Measurements from ENCODE around the gene CDH13.

The CDH13 gene

GRCh38 chr16:83075956-83076355 is 449.2 kb downstream of the CDH13 start:
- no peak overlapping the region for H4K8ac ChIP-seq (ENCODE audit: low read depth, low read length)
- H3K27ac ChIP-seq (ENCODE audit: low read depth, low read length): no peak overlapping the region
- no peak overlapping the region for H3K4me2 ChIP-seq (ENCODE audit: low read length)
- no peak overlapping the region for H2BK120ac ChIP-seq (ENCODE audit: insufficient read depth, low read length, poor library complexity)
- H3K9ac ChIP-seq (ENCODE audit: low read length): no peak overlapping the region
- H3K9me3 ChIP-seq (ENCODE audit: insufficient read depth, low read depth, low read length): no peaks in the 10 kb centered on the region
- H2BK12ac ChIP-seq (ENCODE audit: low read length): no peak overlapping the region
- H3K4ac ChIP-seq (ENCODE audit: low read depth, low read length): no peak overlapping the region
- no peak overlapping the region for H3K23ac ChIP-seq (ENCODE audit: low read length)
- H3K27me3 ChIP-seq (ENCODE audit: insufficient read depth, low read length): no peaks in the 10 kb centered on the region
- no peak overlapping the region for H3K4me3 ChIP-seq (ENCODE audit: low read depth, low read length)
- no peak for DNase-seq
- H3K14ac ChIP-seq (ENCODE audit: low read length): no peak overlapping the region
- no peaks in the 10 kb centered on the region for H3K36me3 ChIP-seq (ENCODE audit: control insufficient read depth in 1 of 2, insufficient read depth in 2 of 2, low read length in 2 of 2)
- no peak overlapping the region for H4K91ac ChIP-seq (ENCODE audit: low read depth, low read length)
- no CpG with 5 or more reads among the region's 2 CpGs for WGBS (ENCODE audit: extremely low coverage, insufficient coverage, insufficient read length)
- no peak overlapping the region for H2AK5ac ChIP-seq (ENCODE audit: low read length)
- H3K18ac ChIP-seq (ENCODE audit: low read length): no peak overlapping the region
- peaks cover 0 to 3% of the 10 kb centered on the region in 2 experiments for H3K4me1 ChIP-seq (ENCODE audit: control insufficient read depth in 1 of 2, insufficient read depth in 2 of 2, low read length in 2 of 2)
- no peak overlapping the region for H4K12ac ChIP-seq (ENCODE audit: low read depth, low read length)
- no peak overlapping the region for H2AFZ ChIP-seq (ENCODE audit: insufficient read depth, low read length, poor library complexity)
- no peak overlapping the region for H2BK5ac ChIP-seq (ENCODE audit: low read depth, low read length, poor library complexity)
- H3K79me2 ChIP-seq (ENCODE audit: control insufficient read depth, insufficient read depth, low read length, poor library complexity): no peaks in the 10 kb centered on the region
- H3K79me1 ChIP-seq (ENCODE audit: low read length): no peaks in the 10 kb centered on the region

- Histone ChIP-seq H3K36me3 (ENCODE audit: control insufficient read depth in 1 of 2, insufficient read depth in 2 of 2, low read length in 2 of 2) (no peaks in the 10 kb centered on the region), H2AK5ac (ENCODE audit: low read length) (no peak overlapping the region), H3K9me3 (ENCODE audit: insufficient read depth, low read depth, low read length) (no peaks in the 10 kb centered on the region), H3K23ac (ENCODE audit: low read length) (no peak overlapping the region), H3K79me1 (ENCODE audit: low read length) (no peaks in the 10 kb centered on the region), H3K79me2 (ENCODE audit: control insufficient read depth, insufficient read depth, low read length, poor library complexity) (no peaks in the 10 kb centered on the region), H3K4me3 (ENCODE audit: low read depth, low read length) (no peak overlapping the region), H2AFZ (ENCODE audit: insufficient read depth, low read length, poor library complexity) (no peak overlapping the region), H3K4me1 (ENCODE audit: control insufficient read depth in 1 of 2, insufficient read depth in 2 of 2, low read length in 2 of 2) (peaks cover 0 to 3% of the 10 kb centered on the region in 2 experiments), H4K12ac (ENCODE audit: low read depth, low read length) (no peak overlapping the region), H3K18ac (ENCODE audit: low read length) (no peak overlapping the region), H3K27ac (ENCODE audit: low read depth, low read length) (no peak overlapping the region), H3K4ac (ENCODE audit: low read depth, low read length) (no peak overlapping the region), H3K9ac (ENCODE audit: low read length) (no peak overlapping the region), H3K27me3 (ENCODE audit: insufficient read depth, low read length) (no peaks in the 10 kb centered on the region), H4K91ac (ENCODE audit: low read depth, low read length) (no peak overlapping the region), H3K4me2 (ENCODE audit: low read length) (no peak overlapping the region), H4K8ac (ENCODE audit: low read depth, low read length) (no peak overlapping the region), H2BK120ac (ENCODE audit: insufficient read depth, low read length, poor library complexity) (no peak overlapping the region), H2BK5ac (ENCODE audit: low read depth, low read length, poor library complexity) (no peak overlapping the region), H3K14ac (ENCODE audit: low read length) (no peak overlapping the region), H2BK12ac (ENCODE audit: low read length) (no peak overlapping the region)
- WGBS (ENCODE audit: extremely low coverage, insufficient coverage, insufficient read length): no CpG with 5 or more reads among the region's 3 CpGs
- no peak for DNase-seq
These were observed 456.6 kb downstream of the CDH13 start for GRCh38 chr16:83083361-83083760.

DNA sequence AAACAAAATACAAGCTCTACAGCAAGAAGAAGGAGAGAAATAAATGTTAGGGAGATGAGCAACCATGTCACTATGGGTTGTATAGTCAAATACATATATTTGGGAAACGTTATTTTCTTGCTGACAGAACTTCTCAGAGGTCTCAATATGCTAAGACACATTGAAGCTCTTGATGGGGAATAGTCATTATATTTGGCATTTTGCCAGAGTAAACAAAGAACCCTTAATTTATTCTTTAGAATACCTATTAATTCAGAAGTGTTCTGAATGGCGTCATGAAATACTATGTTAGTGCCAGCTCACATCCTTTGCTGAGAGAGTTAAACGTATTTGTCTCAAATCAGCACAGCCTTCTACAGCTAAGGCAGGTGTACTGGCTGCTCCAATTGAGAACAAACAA is 458.9 kb downstream of the CDH13 start:
- Histone ChIP-seq H3K14ac (ENCODE audit: low read length) (no peak overlapping the region), H3K23ac (ENCODE audit: low read length) (no peak overlapping the region), H3K27me3 (ENCODE audit: insufficient read depth, low read length) (no peaks in the 10 kb centered on the region), H3K9me3 (ENCODE audit: insufficient read depth, low read depth, low read length) (no peaks in the 10 kb centered on the region), H3K4ac (ENCODE audit: low read depth, low read length) (no peak overlapping the region), H3K9ac (ENCODE audit: low read length) (no peak overlapping the region), H3K27ac (ENCODE audit: low read depth, low read length) (no peak overlapping the region), H4K8ac (ENCODE audit: low read depth, low read length) (no peak overlapping the region), H3K79me2 (ENCODE audit: control insufficient read depth, insufficient read depth, low read length, poor library complexity) (no peaks in the 10 kb centered on the region), H2AFZ (ENCODE audit: insufficient read depth, low read length, poor library complexity) (no peak overlapping the region), H4K91ac (ENCODE audit: low read depth, low read length) (no peak overlapping the region), H3K36me3 (ENCODE audit: control insufficient read depth in 1 of 2, insufficient read depth in 2 of 2, low read length in 2 of 2) (no peaks in the 10 kb centered on the region), H3K4me3 (ENCODE audit: low read depth, low read length) (no peak overlapping the region), H4K12ac (ENCODE audit: low read depth, low read length) (no peak overlapping the region), H3K79me1 (ENCODE audit: low read length) (no peaks in the 10 kb centered on the region), H2AK5ac (ENCODE audit: low read length) (no peak overlapping the region), H3K18ac (ENCODE audit: low read length) (no peak overlapping the region), H2BK5ac (ENCODE audit: low read depth, low read length, poor library complexity) (no peak overlapping the region), H2BK120ac (ENCODE audit: insufficient read depth, low read length, poor library complexity) (no peak overlapping the region), H2BK12ac (ENCODE audit: low read length) (no peak overlapping the region), H3K4me2 (ENCODE audit: low read length) (no peak overlapping the region), H3K4me1 (ENCODE audit: control insufficient read depth in 1 of 2, insufficient read depth in 2 of 2, low read length in 2 of 2) (peaks cover 0 to 3% of the 10 kb centered on the region in 2 experiments)
- WGBS (ENCODE audit: extremely low coverage, insufficient coverage, insufficient read length): no CpG with 5 or more reads among the region's 3 CpGs
- no peak for DNase-seq

- no peak overlapping the region for H2AFZ ChIP-seq (ENCODE audit: insufficient read depth, low read length, poor library complexity)
- H2BK12ac ChIP-seq (ENCODE audit: low read length): no peak overlapping the region
- no peak overlapping the region for H3K9ac ChIP-seq (ENCODE audit: low read length)
- H2BK5ac ChIP-seq (ENCODE audit: low read depth, low read length, poor library complexity): no peak overlapping the region
- peak in 1 of 2 donors; percentile 27 for DNase-seq
- H3K79me1 ChIP-seq (ENCODE audit: low read length): no peaks in the 10 kb centered on the region
- H3K4ac ChIP-seq (ENCODE audit: low read depth, low read length): no peak overlapping the region
- no peaks in the 10 kb centered on the region for H3K4me1 ChIP-seq (ENCODE audit: control insufficient read depth in 1 of 2, insufficient read depth in 2 of 2, low read length in 2 of 2)
- no peak overlapping the region for H3K18ac ChIP-seq (ENCODE audit: low read length)
- H3K36me3 ChIP-seq (ENCODE audit: control insufficient read depth in 1 of 2, insufficient read depth in 2 of 2, low read length in 2 of 2): no peaks in the 10 kb centered on the region
- no peak overlapping the region for H2AK5ac ChIP-seq (ENCODE audit: low read length)
- no peaks in the 10 kb centered on the region for H3K79me2 ChIP-seq (ENCODE audit: control insufficient read depth, insufficient read depth, low read length, poor library complexity)
- H3K27ac ChIP-seq (ENCODE audit: low read depth, low read length): no peak overlapping the region
- H4K12ac ChIP-seq (ENCODE audit: low read depth, low read length): no peak overlapping the region
- H3K9me3 ChIP-seq (ENCODE audit: insufficient read depth, low read depth, low read length): peaks cover 2% of the 10 kb centered on the region
- H4K8ac ChIP-seq (ENCODE audit: low read depth, low read length): no peak overlapping the region
- H4K91ac ChIP-seq (ENCODE audit: low read depth, low read length): no peak overlapping the region
- no CpG with 5 or more reads among the region's 10 CpGs for WGBS (ENCODE audit: extremely low coverage, insufficient coverage, insufficient read length)
- no peak overlapping the region for H3K4me2 ChIP-seq (ENCODE audit: low read length)
- no peak overlapping the region for H2BK120ac ChIP-seq (ENCODE audit: insufficient read depth, low read length, poor library complexity)
- H3K14ac ChIP-seq (ENCODE audit: low read length): no peak overlapping the region
- no peak overlapping the region for H3K4me3 ChIP-seq (ENCODE audit: low read depth, low read length)
- H3K23ac ChIP-seq (ENCODE audit: low read length): no peak overlapping the region
- no peaks in the 10 kb centered on the region for H3K27me3 ChIP-seq (ENCODE audit: insufficient read depth, low read length)
These were observed 469.3 kb downstream of the CDH13 start for GRCh38 chr16:83095941-83096692.

Data from trophoblast cell (in vitro differentiated cells and primary cell).